ENCODE measurements around the gene COPS3.
"Not testable (repeated sequence)": the region's sequence is repeated elsewhere in the genome, so short reads cannot be mapped to it uniquely, and the experiment has no call there.

COPS3 gene

GRCh38 chr17:17303010-17303846 lies 22.2 kb upstream of the COPS3 start, which contains the start of gene NT5M:
NT5M (plus strand) TSS chr17:17303373; CDS start chr17:17303551, 178 bp downstream.
- no peak for TF ChIP-seq CTCF (IDR thresholded peaks at IDR 0.05)
- DNase-seq (ENCODE audit: low spot score), result peak; percentile 82
- peak within 1 kb of the TSS; percentile 90 for H3K4me3 ChIP-seq
- peak within 1 kb of the TSS in 1 of 2 donors; percentile 89 for H3K27ac ChIP-seq

GRCh38 chr17:17301659-17302058 lies 20.6 kb upstream of the COPS3 start:
- H3K4me3 ChIP-seq; DNase-seq (ENCODE audit: low spot score); H3K27ac ChIP-seq: not testable (repeated sequence)

GRCh38 chr17:17300624-17301568 lies 19.9 kb upstream of the COPS3 start:
- H3K4me3 ChIP-seq, result peak overlapping the region; percentile 66
- no peak for TF ChIP-seq CTCF (IDR thresholded peaks at IDR 0.05)
- peak overlapping the region; percentile 47 to 77 for H3K27ac ChIP-seq
- no peak for DNase-seq (ENCODE audit: low spot score)

- no peak for TF ChIP-seq CTCF (IDR thresholded peaks at IDR 0.05)
- Histone ChIP-seq H3K27ac (no peak overlapping the region), H3K4me3 (no peak overlapping the region)
- no peak for DNase-seq (ENCODE audit: low spot score)
Measured at GRCh38 chr17:17298108-17298507, 17.1 kb upstream of the COPS3 start.

GRCh38 chr17:17297217-17297616 lies 16.2 kb upstream of the COPS3 start:
- no peak for TF ChIP-seq CTCF (IDR thresholded peaks at IDR 0.05)

GRCh38 chr17:17295141-17295540 lies 14.1 kb upstream of the COPS3 start:
- no peak overlapping the region for H3K27ac ChIP-seq
- DNase-seq (ENCODE audit: low spot score), result no peak
- TF ChIP-seq CTCF (IDR thresholded peaks at IDR 0.05), result no peak

More at GRCh38 chr17:17297217-17297616, 16.2 kb upstream of the COPS3 start:
- no peak for DNase-seq (ENCODE audit: low spot score)
- H3K4me3 ChIP-seq, result no peak overlapping the region
- no peak overlapping the region for H3K27ac ChIP-seq

GRCh38 chr17:17289701-17290100 lies 8.7 kb upstream of the COPS3 start:
- no peak for TF ChIP-seq CTCF (IDR thresholded peaks at IDR 0.05)
- no peak for DNase-seq (ENCODE audit: low spot score)
- Histone ChIP-seq H3K27ac (no peak overlapping the region), H3K4me3 (no peak overlapping the region)

More at GRCh38 chr17:17295141-17295540, 14.1 kb upstream of the COPS3 start:
- H3K4me3 ChIP-seq, result no peak overlapping the region

All from coronary artery (tissue), 2 donors.